Esophagus squamous epithelium (tissue), 4 donors: ENCODE measurements around the gene DES.

ENCODE experiments used
- POLR2A ChIP-seq, 4 donors: fragments of 450-650 bp; IDR thresholded peaks; one replicate each; pipeline ENCODE4 v1.6.1; 2017; ENCODE audit warnings: antibody characterized with exemption in 4 of 4, mild to moderate bottlenecking in 4 of 4, moderate library complexity in 3 of 4
- TF ChIP-seq, protein P1 (sequence below), 6 experiments: fragments of 450-650 bp in 4 of 6; fragments of 200-600 bp in 2 of 6; sonication (generic) in 2 of 6; IDR thresholded peaks; one replicate each; pipeline ENCODE4 v1.5.1; 2016 to 2019; ENCODE audit warnings: antibody characterized with exemption in 6 of 6, mild to moderate bottlenecking in 4 of 6, moderate library complexity in 4 of 6

DNA sequence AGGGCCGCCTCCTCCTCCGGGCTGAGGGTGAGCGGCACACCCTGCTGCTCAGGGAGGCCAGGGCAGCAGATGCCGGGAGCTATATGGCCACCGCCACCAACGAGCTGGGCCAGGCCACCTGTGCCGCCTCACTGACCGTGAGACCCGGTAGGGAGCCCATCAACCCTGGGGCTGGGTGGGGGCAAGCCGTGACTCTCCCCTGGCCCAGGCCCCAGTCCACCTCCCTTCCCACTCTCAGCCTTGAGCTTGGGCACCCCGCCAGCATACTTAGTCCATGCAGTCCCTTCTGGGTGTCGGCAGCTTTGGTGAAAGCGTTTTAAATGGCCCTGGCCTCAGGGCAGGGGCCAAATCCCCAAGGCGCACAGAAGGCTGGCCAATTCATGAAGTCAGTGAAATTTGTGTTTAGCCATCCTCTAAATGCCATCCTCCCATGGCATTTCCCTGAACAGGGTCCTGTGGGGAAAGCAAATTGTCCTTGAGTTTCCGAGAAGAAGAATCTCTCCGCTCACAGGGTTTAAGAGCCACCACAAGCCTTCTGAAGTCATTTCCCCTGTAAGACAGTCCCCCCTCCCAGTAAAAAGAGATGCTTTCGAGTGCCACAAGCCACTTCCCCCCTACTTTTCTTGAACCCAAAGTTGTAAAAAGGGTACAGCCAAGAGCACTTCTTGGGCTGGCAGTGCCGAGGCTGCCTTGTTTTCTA is 33.6 kb downstream of the DES start:
- TF ChIP-seq, protein P1, sequence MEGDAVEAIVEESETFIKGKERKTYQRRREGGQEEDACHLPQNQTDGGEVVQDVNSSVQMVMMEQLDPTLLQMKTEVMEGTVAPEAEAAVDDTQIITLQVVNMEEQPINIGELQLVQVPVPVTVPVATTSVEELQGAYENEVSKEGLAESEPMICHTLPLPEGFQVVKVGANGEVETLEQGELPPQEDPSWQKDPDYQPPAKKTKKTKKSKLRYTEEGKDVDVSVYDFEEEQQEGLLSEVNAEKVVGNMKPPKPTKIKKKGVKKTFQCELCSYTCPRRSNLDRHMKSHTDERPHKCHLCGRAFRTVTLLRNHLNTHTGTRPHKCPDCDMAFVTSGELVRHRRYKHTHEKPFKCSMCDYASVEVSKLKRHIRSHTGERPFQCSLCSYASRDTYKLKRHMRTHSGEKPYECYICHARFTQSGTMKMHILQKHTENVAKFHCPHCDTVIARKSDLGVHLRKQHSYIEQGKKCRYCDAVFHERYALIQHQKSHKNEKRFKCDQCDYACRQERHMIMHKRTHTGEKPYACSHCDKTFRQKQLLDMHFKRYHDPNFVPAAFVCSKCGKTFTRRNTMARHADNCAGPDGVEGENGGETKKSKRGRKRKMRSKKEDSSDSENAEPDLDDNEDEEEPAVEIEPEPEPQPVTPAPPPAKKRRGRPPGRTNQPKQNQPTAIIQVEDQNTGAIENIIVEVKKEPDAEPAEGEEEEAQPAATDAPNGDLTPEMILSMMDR (IDR thresholded peaks at IDR 0.05) = no peak
- TF ChIP-seq POLR2A (IDR thresholded peaks at IDR 0.05) = no peak
